ENCODE data around the gene SH3RF3.

SH3RF3 gene

DNA sequence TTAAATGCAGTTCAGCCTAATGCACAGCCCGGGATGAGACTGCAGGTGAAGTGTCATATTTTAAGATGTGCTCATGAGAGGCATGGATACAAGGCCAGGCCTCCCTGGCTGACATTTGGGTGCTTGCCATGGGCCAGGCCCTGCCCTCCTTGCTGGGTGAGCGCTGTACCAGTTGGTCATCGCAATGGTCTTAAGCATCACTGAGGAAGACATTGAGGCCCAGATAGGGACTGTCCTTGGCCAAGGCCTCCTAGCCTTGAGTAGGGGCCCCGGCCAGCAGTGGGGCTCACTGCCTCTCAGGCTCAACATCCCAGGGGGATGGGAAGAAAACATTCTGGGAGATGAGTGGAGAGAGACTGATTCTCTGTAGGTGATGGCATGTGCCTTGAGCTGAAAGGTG, 184.3 kb downstream of the SH3RF3 start:
- no peak for DNase-seq (ENCODE audit: low spot score)

DNA sequence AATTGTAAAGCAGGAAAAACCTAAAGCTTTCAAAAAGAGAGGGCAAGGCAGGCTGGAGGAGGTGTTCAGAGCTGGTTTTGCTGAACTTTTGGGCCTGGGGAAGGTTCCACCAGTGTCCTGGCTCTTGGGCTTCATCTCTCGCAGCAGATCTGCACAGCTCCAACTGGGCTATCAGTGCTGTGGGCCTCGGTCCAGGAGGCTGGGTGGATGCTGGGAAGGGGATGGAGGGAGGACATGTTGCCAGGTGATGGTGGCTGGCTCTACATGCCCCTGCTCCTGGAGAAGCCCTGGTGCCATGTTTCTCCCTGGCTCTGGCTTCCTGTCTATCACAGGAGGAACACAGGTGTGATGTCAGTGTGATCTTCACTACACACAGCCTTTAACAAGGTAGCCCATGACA, 187.1 kb downstream of the SH3RF3 start:
- no peak for DNase-seq (ENCODE audit: low spot score)

DNA sequence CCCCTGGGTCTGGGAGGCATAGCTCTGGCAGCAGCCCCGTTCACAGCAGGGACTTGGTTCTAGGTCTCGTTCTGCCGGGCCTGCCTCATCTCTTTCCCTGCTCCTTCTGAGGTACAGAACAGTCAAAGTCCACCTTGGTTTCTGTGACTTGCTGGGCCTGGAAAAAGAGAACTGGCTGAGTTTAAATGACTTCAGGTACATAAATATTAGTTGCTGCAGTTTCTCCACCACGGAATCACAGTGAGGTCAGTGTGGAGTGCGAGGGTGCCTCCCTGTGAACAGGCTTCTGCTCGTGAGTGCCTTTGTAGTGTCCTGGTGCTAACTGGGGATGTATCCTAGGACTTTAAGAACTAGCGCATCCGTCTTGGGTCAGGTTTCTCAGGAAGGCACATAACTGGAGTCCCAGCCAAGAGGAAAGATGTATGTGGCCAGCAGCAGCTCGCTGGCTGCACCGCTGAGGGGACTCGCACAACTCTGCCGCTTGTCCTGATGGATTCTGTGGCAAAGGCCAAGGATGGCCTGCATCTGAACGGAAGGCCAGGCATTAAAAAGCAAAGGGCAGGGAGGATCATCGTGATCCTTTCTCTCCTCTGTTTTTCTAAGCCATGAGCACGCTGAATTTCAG, 188.6 kb downstream of the SH3RF3 start:
- DNase-seq (ENCODE audit: low spot score): peak; percentile 24

DNA sequence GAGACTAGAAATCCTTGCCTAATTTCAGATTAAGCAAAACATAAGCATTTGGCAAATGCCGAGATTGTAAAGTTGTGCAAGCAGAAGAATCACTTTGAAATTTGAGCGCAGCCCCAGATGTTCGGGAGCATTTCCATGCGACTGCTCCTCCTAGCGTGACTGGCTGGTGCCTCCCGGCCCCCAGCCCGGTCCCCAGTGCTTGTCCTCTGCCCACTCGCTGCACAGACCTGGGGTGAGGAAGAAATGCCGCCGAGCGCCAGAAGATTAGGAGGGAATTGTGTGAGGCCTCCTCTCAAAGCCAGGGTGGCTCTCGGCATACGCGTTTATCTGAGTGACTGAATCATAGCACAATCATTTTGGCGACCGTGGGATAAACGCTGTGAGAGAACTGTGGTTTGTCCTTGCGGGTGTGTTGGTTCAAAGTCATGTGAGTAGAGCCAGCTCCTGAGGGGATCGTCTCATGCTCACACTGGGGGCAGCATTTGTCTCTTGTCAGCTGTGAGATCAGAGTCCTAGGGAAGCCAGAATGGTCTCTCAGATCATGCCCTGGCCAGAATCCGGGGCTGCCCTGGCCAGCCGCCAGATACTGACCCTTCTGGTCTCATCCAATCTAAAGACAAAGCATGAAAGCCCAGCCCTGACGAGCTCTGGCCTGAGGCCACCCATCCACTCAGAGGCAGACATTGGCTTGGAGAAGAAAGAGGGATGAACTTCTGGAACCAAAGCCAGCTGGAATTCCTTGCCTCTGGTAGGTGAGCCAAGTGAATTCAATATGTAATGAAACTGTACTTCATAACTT, 189.3 kb downstream of the SH3RF3 start:
- peak; percentile 83 for DNase-seq (ENCODE audit: low spot score)

DNA sequence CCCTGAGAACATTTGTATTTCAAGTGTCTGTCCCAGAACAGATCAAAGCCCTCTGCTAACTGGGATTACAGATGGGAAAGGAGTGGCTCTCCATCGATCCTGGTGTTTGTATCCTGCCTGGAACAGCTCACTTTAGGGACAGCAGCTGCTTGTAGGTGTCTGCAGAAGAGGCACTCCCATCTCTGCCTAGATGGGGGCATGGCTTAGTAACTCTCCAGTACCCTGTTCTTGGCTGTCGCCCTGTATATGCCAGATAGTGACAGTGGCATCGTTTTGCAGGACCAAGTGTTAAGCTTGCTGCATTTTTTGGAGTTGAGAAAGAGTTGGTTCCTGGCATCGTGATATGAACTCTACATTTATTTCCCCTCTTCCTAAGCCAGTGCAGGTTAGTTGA, 189.9 kb downstream of the SH3RF3 start:
- no peak for DNase-seq (ENCODE audit: low spot score)

DNA sequence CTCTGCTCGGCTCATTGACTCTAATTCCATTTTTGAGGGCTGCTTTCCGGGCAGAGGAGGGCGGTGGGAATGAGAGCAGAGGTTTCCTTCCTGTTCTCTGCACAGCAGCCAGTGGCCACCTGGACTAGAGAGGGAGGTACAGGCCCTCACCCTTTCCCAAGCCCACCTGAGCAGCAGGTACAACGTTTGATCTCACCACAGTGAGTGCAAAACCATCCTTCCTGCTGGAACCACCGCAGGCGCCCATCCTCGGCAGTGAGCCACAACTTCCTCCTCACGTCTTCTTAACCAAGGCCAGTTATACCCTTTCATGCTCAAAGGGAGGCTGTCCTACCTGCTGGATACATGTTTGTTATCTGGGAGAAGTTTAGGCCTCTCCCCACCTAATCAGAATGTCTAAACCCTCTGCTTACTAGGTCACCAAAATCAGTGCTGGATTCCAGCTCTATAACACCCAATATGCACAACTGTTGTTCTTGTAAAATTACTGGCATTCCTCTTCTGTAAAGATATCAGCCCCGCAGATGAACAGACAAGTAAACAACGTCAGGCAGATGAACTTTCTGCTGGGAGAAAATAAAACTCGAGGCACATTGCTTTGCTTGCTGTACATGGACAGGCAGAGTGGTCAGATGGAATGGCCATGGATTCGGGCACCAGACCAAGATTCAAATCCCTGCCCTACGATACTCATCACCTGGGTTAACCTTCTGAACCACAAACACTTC, 191.4 kb downstream of the SH3RF3 start:
- DNase-seq (ENCODE audit: low spot score): no peak

DNA sequence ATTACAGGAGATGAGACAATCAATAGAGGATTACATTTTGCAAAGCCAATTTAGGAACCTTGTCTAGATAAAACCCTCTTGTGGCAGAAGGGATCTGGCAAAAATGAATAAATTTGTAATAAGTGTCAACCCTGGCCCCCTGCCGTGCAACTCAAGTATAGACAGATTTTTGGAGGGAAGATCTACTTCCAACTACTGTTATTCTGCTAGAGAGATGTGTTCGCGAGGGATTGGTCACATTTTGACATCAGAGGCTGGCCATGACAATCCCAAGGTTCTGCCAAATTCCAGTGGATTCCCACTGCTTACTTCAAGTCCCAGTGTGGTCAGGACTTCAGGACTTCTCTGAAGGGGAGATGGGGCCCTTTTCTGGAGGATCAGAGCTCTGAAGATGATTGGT, 192.6 kb downstream of the SH3RF3 start:
- DNase-seq (ENCODE audit: low spot score): no peak

DNA sequence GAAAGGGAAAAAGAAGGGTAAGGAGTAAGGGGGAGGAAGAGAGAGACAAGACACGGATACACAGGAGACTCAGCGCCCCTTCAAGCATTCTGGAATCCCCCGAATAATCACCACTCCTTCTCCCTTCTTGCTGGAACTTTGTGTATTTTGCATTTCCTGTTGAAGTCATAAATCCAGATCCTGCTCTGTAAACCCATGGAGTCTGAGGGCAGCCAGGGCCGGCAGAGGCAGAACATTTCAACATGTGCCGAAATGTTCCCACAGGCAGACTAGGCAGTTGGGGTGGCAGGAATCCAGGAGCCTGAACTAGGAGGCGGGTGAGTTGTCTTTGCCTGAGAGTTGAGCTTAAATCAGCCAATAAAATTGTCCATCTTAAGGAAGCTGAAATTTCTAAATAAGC, 193.1 kb downstream of the SH3RF3 start:
- DNase-seq (ENCODE audit: low spot score): peak; percentile 91

DNA sequence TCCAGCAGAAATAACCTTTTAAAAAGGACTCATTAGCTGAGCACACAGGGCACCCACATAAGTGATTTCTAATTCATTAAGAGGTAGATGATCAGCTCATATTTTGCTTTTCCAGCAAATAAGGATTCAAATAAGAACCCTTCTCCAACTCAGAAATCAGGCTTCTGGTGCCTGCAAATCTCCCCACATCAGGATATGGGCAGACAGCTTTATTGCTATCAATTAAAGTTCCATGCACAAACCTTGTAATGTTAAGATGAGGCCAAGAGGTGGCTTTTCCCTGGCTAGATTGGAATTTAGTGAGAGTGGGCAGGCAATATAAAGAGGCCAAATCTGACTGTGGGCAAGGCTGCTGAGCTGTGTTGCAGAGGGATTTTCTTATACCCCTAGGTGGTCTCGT, 193.6 kb downstream of the SH3RF3 start:
- DNase-seq (ENCODE audit: low spot score): no peak

DNA sequence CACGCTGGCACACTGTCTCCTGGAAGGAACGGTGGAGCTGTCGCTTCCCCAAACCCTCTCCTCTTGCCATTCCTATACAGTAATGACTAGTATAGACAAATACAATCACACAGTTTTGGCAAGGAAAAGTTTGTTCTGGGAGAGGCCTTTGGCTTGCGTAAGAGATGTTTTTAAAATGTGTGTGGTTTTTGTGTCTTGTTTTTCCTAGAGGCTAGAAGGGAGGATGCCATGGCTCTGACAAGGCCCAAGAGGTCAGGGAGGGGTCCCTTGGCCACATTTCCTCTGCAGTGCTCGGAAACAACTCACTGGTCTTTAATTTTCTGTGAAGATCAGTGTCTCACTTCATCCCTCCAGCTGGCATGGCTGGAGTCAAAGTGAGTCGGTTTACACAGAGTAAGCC, 195.9 kb downstream of the SH3RF3 start:
- DNase-seq (ENCODE audit: low spot score): peak; percentile 77

DNA sequence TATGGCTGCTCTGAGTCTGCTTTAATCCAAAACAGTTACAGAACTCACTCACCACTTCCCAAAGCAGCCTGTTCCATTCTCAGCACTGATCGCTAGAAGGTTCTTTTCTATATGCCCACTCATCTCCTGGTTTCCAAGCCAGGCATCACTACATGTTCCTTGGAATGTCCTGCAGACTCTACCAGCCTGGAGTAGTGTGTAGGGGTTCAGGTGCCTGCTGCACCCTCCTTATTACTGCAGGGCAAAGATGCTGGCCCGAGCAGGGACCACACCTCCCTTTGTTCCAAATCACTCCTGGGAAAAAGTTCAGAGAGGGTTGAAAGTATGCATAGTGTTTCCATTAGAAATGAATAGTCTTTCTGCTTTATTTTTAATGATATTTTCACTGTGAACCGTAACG, 196.6 kb downstream of the SH3RF3 start:
- no peak for DNase-seq (ENCODE audit: low spot score)

DNA sequence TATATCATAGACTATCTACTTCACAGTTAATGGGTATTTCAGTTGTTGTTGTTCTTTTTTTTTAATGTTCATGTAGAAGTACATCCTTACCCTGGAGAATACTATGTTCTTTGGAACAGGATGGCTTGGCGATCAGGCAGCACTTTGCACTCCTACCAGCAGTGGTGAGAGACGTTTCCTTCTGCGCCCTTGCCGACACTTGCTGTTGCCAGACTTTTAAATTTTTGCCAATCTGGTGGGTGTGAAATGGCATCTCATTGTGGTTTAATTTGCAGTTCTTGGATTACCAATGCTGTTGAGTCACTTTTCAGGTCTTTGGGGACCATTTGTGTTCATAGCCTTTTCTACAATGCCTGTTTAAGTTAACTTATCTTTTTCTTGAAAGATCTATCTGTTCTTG, 197.3 kb downstream of the SH3RF3 start:
- no peak for DNase-seq (ENCODE audit: low spot score)

DNA sequence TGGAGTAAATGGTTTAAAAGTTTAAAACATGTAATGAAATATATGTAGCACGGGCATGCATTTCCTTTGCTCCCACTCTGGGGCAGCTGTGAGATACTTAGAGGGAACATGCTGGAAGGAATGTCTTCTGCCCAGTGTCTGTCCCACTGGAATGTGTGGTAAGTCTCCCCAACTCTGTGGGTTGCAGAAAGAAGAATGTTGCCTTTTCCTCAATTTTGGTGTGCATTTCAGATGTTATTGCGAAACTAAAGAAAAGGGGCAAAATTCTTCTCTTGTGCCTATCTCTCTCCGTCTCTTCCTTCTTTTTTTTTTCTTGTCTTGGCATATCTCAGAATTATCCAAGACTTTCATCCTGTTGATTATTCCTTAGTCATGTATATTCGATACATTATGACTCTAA, 201.1 kb downstream of the SH3RF3 start:
- DNase-seq (ENCODE audit: low spot score): peak; percentile 44

DNA sequence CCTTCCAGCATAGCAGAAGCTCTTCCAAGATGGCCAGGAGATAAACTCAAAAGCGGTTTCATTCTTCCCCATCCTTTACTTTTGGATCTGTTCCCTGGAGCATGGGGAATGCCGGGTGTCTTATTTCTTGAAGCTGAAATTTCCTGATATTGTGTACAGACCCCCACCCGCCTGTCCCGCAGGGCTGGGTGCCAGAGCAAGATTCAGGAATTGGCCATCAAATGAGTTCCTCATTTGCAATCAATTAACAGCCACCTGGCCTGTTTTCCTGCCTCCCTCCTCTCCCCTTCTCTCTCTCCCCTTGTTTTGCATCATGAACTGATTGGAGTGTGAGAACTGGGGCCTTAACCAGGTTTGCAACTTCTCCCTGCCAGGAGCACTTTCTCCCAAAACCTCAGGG, 202.1 kb downstream of the SH3RF3 start:
- DNase-seq (ENCODE audit: low spot score): no peak

DNA sequence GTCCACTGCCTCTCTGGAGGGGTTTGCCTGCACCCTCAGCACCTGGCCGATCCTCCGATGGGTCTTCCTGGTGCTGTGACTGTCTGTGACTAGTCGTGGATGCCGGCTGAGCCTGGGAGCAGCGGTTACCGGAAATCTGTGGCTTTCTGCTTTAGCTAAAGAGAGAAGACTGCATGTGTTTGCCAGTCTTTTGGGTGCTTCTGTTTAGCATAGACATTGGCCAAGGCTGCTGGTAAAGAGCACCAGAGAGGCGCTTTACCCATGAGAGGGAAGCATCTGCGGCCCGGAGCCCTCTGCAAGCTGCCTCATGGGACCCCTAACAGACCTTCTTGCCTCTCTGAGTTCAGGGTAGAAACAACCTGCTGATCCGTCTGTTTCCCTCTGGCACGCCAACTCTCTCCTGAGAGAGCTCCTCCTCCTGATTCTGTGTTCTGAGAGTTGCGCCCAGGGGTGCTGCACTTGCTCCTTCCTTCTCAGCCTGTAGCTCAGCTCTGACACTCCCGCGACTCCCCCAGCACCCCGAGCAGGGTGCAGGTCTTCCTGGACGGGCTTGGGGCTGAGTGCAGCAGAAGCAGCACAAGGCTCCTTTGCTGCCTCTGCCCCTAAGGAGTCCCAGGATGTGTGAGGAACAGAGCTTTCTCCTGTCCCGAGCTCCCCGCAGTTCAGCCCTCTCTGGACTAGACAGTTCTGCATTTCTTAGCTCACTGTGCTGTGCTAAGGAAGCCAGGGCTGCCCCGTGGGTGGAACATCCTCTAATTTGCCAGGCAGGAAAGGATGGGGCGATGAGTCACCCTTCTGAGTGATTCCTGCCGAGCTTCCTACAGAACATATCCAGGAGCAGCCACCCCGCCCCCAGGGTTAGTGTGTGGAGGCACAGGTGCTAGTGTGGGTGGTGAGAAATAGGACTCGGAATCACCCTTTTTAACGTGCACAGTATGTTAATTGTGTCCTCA, 203.2 kb downstream of the SH3RF3 start:
- DNase-seq (ENCODE audit: low spot score): peak; percentile 84

DNA sequence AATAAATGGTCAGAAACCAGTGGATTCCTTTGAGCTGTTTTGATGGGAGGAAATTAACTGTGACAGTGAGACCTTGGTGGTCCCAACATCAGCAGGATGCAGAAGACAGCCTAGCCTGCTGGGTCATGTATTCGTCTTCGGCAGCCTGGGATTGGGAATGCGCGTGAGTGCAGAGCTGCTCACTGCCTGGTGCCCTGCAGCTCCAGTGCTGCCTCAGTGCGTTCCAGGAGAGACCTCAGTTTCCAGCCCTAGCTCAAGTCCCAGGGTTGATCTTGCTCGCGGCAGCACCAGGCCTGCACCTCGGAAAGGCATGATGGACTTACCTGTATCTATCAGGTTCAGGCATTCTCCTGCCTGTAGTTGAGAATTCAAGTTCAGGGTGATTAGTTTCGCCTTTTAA, 203.9 kb downstream of the SH3RF3 start:
- DNase-seq (ENCODE audit: low spot score): no peak

DNA sequence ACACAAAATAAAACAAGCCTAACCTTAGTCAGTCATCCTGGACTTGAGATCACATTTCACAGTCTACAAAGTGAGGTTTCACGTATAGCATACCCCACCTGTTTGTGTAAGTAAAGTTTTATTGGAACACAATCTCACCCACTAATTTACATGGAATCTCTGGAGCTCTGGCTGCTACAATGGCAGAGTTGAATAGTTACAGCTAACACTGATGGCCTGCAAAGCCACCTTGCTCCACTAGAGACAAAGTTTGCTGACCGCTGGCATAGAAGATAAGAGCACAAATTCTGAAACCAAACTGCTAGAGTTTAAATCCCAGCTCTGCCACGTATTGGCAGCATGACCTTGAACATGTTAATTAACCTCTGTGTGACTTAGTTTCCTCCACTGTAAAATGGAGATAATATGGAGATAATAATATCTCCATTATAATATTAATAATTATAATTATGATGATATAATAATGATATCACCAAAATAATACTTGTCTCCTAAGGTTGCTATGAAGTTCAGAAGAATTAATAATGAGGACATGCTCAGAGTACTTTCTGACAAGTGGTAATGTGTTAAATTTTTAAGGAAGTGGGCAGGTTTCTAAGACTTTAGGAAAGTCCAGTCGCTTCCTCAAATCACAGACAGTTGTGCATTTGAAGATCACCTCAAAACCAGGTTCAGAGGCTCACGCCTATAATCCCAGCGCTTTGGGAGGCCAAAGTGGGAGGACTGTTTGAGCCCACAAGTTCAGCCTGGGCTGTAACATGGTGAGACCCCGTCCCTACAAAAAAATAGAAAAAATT, 204.6 kb downstream of the SH3RF3 start:
- no peak for DNase-seq (ENCODE audit: low spot score)

DNA sequence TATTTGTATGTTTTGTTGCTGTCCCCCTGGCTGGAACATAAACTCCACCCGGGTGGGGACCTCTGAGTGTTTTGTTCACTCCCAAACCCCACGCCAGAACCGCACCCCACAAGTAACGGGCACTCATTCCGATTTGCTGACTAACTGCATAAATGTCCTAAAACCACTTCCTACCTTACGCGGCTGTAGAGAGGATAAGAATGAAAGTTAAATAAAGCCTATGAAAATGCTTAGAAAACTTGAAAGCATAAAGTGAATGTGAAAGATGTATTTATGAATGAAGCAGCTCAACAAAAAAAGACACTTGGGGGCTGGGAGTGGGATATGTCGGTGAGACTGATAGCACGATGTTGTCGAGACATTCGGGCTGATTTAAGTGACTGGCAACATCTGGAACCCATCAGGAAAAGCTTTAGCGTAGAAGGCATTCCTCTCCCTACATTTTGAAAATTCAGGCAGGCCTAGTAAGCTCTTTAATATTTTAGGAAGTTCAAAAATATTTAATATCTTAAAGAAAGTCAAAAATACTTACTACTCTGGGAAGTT, 206.7 kb downstream of the SH3RF3 start:
- peak; percentile 77 for DNase-seq (ENCODE audit: low spot score)

DNA sequence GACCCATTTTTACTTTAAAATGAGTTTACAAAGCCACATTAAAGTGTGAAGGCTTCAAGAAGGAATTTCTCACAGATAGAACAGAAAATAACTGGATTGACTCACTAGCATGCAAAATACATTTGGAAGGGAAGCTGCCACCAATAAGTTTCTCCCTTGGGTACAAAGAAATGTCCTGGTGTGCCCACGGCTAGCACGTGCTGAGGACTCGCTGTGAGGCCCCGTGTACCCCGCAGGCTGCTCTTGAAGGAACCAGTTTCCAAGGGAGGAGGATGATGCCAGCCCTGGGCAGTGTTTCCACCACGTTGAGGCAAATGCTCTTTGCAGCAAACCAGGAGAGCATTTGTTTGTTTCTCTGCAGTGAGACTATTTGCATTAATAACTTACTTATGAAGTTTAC, 207.3 kb downstream of the SH3RF3 start:
- DNase-seq (ENCODE audit: low spot score): no peak

DNA sequence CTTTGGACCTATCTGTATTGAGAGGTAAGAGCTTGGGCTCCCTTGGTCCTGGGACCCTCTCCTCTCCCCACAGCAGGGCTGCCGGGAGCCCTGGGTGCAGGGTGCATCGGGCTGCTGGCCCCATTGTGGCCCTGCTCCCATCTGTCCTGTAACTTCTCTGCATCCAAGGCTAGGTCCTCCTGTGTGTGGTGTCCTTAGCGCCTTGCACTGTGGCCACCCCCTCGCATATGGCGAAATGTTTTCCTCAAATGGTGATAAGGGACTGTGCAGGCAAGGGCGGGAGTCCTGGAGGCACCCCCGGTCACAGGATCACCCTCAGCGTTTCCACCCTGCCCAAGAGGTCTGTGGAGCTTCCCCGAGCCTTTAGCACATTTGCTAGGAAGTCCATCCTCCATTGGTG, 208.2 kb downstream of the SH3RF3 start:
- no peak for DNase-seq (ENCODE audit: low spot score)

DNA sequence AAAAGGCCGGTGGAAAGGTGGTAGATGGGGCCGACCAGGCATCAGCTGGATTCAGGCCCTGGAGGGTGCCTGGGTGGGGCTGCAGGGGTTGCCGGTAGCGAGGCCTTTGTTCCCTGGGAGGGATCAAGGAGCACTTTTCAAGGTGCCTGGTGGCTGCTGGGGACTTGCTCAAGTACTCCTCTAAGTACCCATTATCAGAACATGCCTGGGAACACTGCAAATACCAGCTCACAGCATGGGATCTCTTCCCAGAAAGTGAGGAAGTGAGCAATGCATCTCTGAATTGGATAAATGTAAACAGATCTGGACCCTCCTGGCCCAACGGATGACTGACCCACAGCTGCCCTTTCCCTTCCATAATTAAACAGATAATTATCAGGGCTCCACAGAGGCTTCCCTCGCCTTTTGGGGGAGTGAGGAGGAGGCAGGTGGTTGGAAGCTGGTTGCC, 210.5 kb downstream of the SH3RF3 start:
- peak; percentile 69 for DNase-seq (ENCODE audit: low spot score)

Measured in AG08395 (cell line).